Measurements from ENCODE around the gene TNS3.

The TNS3 gene

GRCh38 chr7:47225387-47226131, 356.4 kb downstream of the TNS3 start:
- DNase-seq (ENCODE audit: low spot score), result no peak

Measured in CD4-positive, alpha-beta T cell treated with Interleukin-2 at 100 ng/mL for 4 hours (primary cell).